Neural cell (in vitro differentiated cells): ENCODE data around the gene GAB2. TPM values are rescaled to one million over a fixed set of nuclear protein-coding genes. Genes with fewer than 3 reads are reported as not detected.

Source experiments
- H2AFZ ChIP-seq: fragments of 200-600, 300-800 bp; sonication (generic), shearing (Covaris generic); 2 replicates; pipeline ENCODE4 v1.6.0; 2014; ENCODE audit warnings: low read depth, mild to moderate bottlenecking, antibody characterized with exemption, low read length, moderate library complexity
- H3F3A ChIP-seq: fragments of 200-600 bp; shearing (Covaris generic); 2 replicates; pipeline ENCODE4 v1.6.1; 2016; ENCODE audit warnings: mild to moderate bottlenecking, moderate library complexity, mixed read lengths, antibody characterized with exemption, low read length; ENCODE audit not compliant: insufficient read depth, poor library complexity, severe bottlenecking
- H3K27ac ChIP-seq: fragments of 200-600, 300-800 bp; sonication (generic), shearing (Covaris generic); 2 replicates; pipeline ENCODE4 v1.5.1; 2014; ENCODE audit warnings: mild to moderate bottlenecking, low read length, moderate library complexity
- H3K27me3 ChIP-seq: fragments of 300-800, 200-600 bp; sonication (generic), shearing (Covaris generic); 2 replicates; pipeline ENCODE4 v1.6.0; 2014; ENCODE audit warnings: mild to moderate bottlenecking, low read depth, low read length, moderate library complexity; ENCODE audit not compliant: insufficient read depth
- H3K36me3 ChIP-seq: fragments of 300-800, 200-600 bp; sonication (generic), shearing (Covaris generic); 2 replicates; pipeline ENCODE4 v1.5.1; 2014; ENCODE audit warnings: mild to moderate bottlenecking, antibody characterized with exemption, low read length, moderate library complexity; ENCODE audit not compliant: insufficient read depth
- H3K4me2 ChIP-seq: fragments of 300-800, 200-600 bp; sonication (generic), shearing (Covaris generic); 2 replicates; pipeline ENCODE4 v1.6.0; 2014; ENCODE audit warnings: mild to moderate bottlenecking, low read length
- H3K4me3 ChIP-seq: fragments of 300-800, 200-600 bp; sonication (generic), shearing (Covaris generic); 2 replicates; pipeline ENCODE4 v1.5.1; 2014; ENCODE audit warnings: mild to moderate bottlenecking, low read length, moderate library complexity
- H3K79me2 ChIP-seq: fragments of 200-600 bp; shearing (Covaris generic); replicated peaks from 2 replicates; pipeline ENCODE4 v1.6.0; 2014; ENCODE audit warnings: mild to moderate bottlenecking, low read length, moderate library complexity; ENCODE audit not compliant: insufficient read depth
- H3K9ac ChIP-seq: fragments of 300-800, 200-600 bp; sonication (generic), shearing (Covaris generic); 2 replicates; pipeline ENCODE4 v1.6.1; 2016; ENCODE audit warnings: mild to moderate bottlenecking, low read length, mixed read lengths
- H3K9me2 ChIP-seq: fragments of 200-600 bp; shearing (Covaris generic); 2 replicates; pipeline ENCODE4 v1.6.1; 2016; ENCODE audit warnings: mild to moderate bottlenecking, low read length, mixed read lengths; ENCODE audit not compliant: insufficient read depth
- H3K9me3 ChIP-seq: fragments of 200-600, 300-800 bp; sonication (generic), shearing (Covaris generic); 2 replicates; pipeline ENCODE4 v1.6.1; 2016; ENCODE audit warnings: mild to moderate bottlenecking, mixed run types, low read length, moderate library complexity, mixed read lengths
- H4K20me1 ChIP-seq: fragments of 200-600 bp; shearing (Covaris generic); 2 replicates; pipeline ENCODE4 v1.6.1; 2016; ENCODE audit warnings: mild to moderate bottlenecking, mixed run types; ENCODE audit not compliant: insufficient read depth
- CTCF ChIP-seq: fragments of 450-650 bp; IDR thresholded peaks from 2 replicates; pipeline ENCODE4 v1.5.1; 2014; ENCODE audit warnings: antibody characterized with exemption, mild to moderate bottlenecking, moderate library complexity; ENCODE audit not compliant: poor library complexity, severe bottlenecking
- EP300 ChIP-seq: fragments of 450-650 bp; conservative IDR thresholded peaks from 2 replicates; pipeline ENCODE4 v1.6.1; 2014; ENCODE audit warnings: antibody characterized with exemption, mild to moderate bottlenecking, moderate library complexity; ENCODE audit not compliant: poor library complexity, severe bottlenecking
- EZH2 ChIP-seq: fragments of 200-600, 300-800 bp; shearing (Covaris generic), sonication (generic); IDR thresholded peaks from 2 replicates; pipeline ENCODE4 v1.6.1; 2014; ENCODE audit warnings: antibody characterized with exemption, low read length, borderline replicate concordance, mild to moderate bottlenecking; ENCODE audit not compliant: insufficient read depth, poor library complexity, severe bottlenecking
- MXI1 ChIP-seq: fragments of 450-650 bp; conservative IDR thresholded peaks from 2 replicates; pipeline ENCODE4 v1.6.1; 2014; ENCODE audit warnings: antibody characterized with exemption, mild to moderate bottlenecking; ENCODE audit not compliant: poor library complexity, severe bottlenecking
- POLR2AphosphoS5 ChIP-seq: IDR thresholded peaks from 2 replicates; pipeline ENCODE4 v1.6.1; 2012
- RAD21 ChIP-seq: fragments of 450-650 bp; conservative IDR thresholded peaks from 2 replicates; pipeline ENCODE4 v1.6.1; 2014; ENCODE audit warnings: antibody characterized with exemption, mild to moderate bottlenecking, moderate library complexity
- REST ChIP-seq: IDR thresholded peaks from 2 replicates; pipeline ENCODE4 v1.6.1; 2012; ENCODE audit warnings: borderline replicate concordance
- SMC3 ChIP-seq: fragments of 450-650 bp; conservative IDR thresholded peaks from 2 replicates; pipeline ENCODE4 v1.6.1; 2014; ENCODE audit warnings: antibody characterized with exemption, mild to moderate bottlenecking, moderate library complexity; ENCODE audit not compliant: poor library complexity
- TAF1 ChIP-seq: IDR thresholded peaks from 2 replicates; pipeline ENCODE4 v1.6.1; 2012; ENCODE audit warnings: low read depth
- polyA plus RNA-seq: library from polyadenylated mRNA; depleted of rRNA; stranded (reverse); fragments of >200 nt; gene quantifications from 2 replicates; pipeline ENCODE4 v1.2.3, GENCODE V29; 2014

Gene GAB2
- polyA plus RNA-seq, 1 donor from 2014 or later = 21.9 TPM

GRCh38 chr11:78319453-78319955 is 98.1 kb downstream of the GAB2 start:
- no peaks in the 10 kb centered on the region for H3K27me3 ChIP-seq
- H3K9ac ChIP-seq = no peak overlapping the region
- no peaks in the 10 kb centered on the region for H3F3A ChIP-seq
- H3K79me2 ChIP-seq = peaks cover 32% of the 10 kb centered on the region
- no peaks in the 10 kb centered on the region for H3K9me3 ChIP-seq
- no peaks in the 10 kb centered on the region for H3K36me3 ChIP-seq
- H3K4me2 ChIP-seq = no peak overlapping the region
- no peak overlapping the region for H3K27ac ChIP-seq
- no peak for TF ChIP-seq SMC3
- no peak for TF ChIP-seq EZH2
- no peak for TF ChIP-seq TAF1
- TF ChIP-seq REST = no peak
- TF ChIP-seq MXI1 = no peak
- no peak for TF ChIP-seq POLR2AphosphoS5
- no peak for TF ChIP-seq RAD21
- TF ChIP-seq CTCF = no peak
- TF ChIP-seq EP300 = no peak
- no peak overlapping the region for H2AFZ ChIP-seq
- H4K20me1 ChIP-seq = no peaks in the 10 kb centered on the region
- no peak overlapping the region for H3K4me3 ChIP-seq
- no peaks in the 10 kb centered on the region for H3K9me2 ChIP-seq

- H3K27ac ChIP-seq = peak overlapping the region; percentile 7
- H3K9ac ChIP-seq = peak overlapping the region; percentile 18
- H3K27me3 ChIP-seq = no peaks in the 10 kb centered on the region
- H3F3A ChIP-seq = no peaks in the 10 kb centered on the region
- no peaks in the 10 kb centered on the region for H3K36me3 ChIP-seq
- TF ChIP-seq CTCF (no peak), MXI1 (no peak)
- H3K4me2 ChIP-seq = no peak overlapping the region
- H3K4me3 ChIP-seq = no peak overlapping the region
- H3K79me2 ChIP-seq = peaks cover 29% of the 10 kb centered on the region
- no peaks in the 10 kb centered on the region for H3K9me3 ChIP-seq
- H3K9me2 ChIP-seq = no peaks in the 10 kb centered on the region
- no peak overlapping the region for H2AFZ ChIP-seq
- no peaks in the 10 kb centered on the region for H4K20me1 ChIP-seq
Observed at GRCh38 chr11:78318321-78319114, 99.1 kb downstream of the GAB2 start.
